GM12891 (cell line): ENCODE results near the gene OR2C1.

Experiments used
- DNase-seq: peaks from one replicate; pipeline ENCODE4 v3.0.0; 2011; ENCODE audit warnings: low spot score; ENCODE audit not compliant: insufficient read length
- FAIRE-seq: peaks from 2 replicates; lab custom pipeline; 2011; peaks lifted over from hg19 to GRCh38; lab: Jason Lieb, UNC
- PAX5 ChIP-seq: IDR thresholded peaks from 2 replicates; pipeline ENCODE4 v1.6.1; 2011; ENCODE audit warnings: low read length, moderate library complexity, mild to moderate bottlenecking; ENCODE audit not compliant: insufficient read depth, severe bottlenecking
- POLR2A ChIP-seq: IDR thresholded peaks from 2 replicates; pipeline ENCODE4 v1.6.1; 2011; ENCODE audit warnings: low read depth, low read length, control low read depth
- POLR2AphosphoS5 ChIP-seq: IDR thresholded peaks from 2 replicates; pipeline ENCODE4 v1.6.1; 2011; ENCODE audit warnings: low read depth, low read length, control low read depth
- POU2F2 ChIP-seq: IDR thresholded peaks from 2 replicates; pipeline ENCODE4 v1.6.1; 2011; ENCODE audit warnings: low read depth, mild to moderate bottlenecking, control low read depth, low read length, moderate library complexity
- SPI1 ChIP-seq: IDR thresholded peaks from 2 replicates; pipeline ENCODE4 v1.6.1; 2011; ENCODE audit warnings: low read depth, low read length, control low read depth
- TAF1 ChIP-seq: IDR thresholded peaks from 2 replicates; pipeline ENCODE4 v1.6.1; 2011; ENCODE audit warnings: low read depth, low read length, control low read depth

OR2C1 gene

GRCh38 chr16:3383045-3383448 lies 27.4 kb downstream of the OR2C1 start:
- TF ChIP-seq POU2F2 (no peak), TAF1 (no peak), SPI1 (no peak), POLR2A (no peak), PAX5 (no peak), POLR2AphosphoS5 (no peak)
- no peak for FAIRE-seq

GRCh38 chr16:3388325-3388724 lies 32.6 kb downstream of the OR2C1 start:
- DNase-seq (no peak), FAIRE-seq (no peak)
- TF ChIP-seq SPI1 = no peak
- TF ChIP-seq POU2F2 = no peak
- no peak for TF ChIP-seq PAX5
- TF ChIP-seq POLR2AphosphoS5 = no peak
- TF ChIP-seq TAF1 = no peak
- TF ChIP-seq POLR2A = no peak

More at GRCh38 chr16:3383045-3383448, 27.4 kb downstream of the OR2C1 start:
- no peak for DNase-seq

- DNase-seq = no peak
- no peak for FAIRE-seq
- TF ChIP-seq PAX5 = no peak
Observed at GRCh38 chr16:3389663-3390338, 34.1 kb downstream of the OR2C1 start.

GRCh38 chr16:3400446-3400778 lies 44.7 kb downstream of the OR2C1 start:
- DNase-seq = no peak
- TF ChIP-seq POLR2AphosphoS5 (no peak), SPI1 (no peak), PAX5 (no peak), POLR2A (no peak), POU2F2 (no peak), TAF1 (no peak)
- FAIRE-seq = no peak

- DNase-seq (peak; percentile 98), FAIRE-seq (peak; percentile 99)
- TF ChIP-seq POU2F2 (peak; percentile 12; the same call in 1 of the 2 replicates), SPI1 (peak; percentile 17; the same call in 1 of the 2 replicates), POLR2A (peak; percentile 86), PAX5 (no peak), TAF1 (peak; percentile 96), POLR2AphosphoS5 (peak; percentile 89)
Observed at GRCh38 chr16:3400779-3401688, 45.3 kb downstream of the OR2C1 start, which contains the start of the genes ZNF174 and ZSCAN32. Gene ZNF174, plus strand, starts transcription at chr16:3401215. Its CDS starts 790 bp downstream, at chr16:3402005. Gene ZSCAN32, minus strand, starts transcription at chr16:3401004. Its CDS starts 3,447 bp downstream, at chr16:3397557.

- FAIRE-seq = no peak
- peak; percentile 12 for DNase-seq
Observed at GRCh38 chr16:3401719-3402397, 46.2 kb downstream of the OR2C1 start.

More at GRCh38 chr16:3401719-3402397, 46.2 kb downstream of the OR2C1 start:
- TF ChIP-seq SPI1 (no peak), PAX5 (no peak), POLR2A (no peak), POU2F2 (no peak), TAF1 (no peak), POLR2AphosphoS5 (no peak)
